DMS 273 (cell line): ENCODE measurements around the gene ARL13B.
"Not testable (repeated sequence)": the region's sequence is repeated elsewhere in the genome, so short reads cannot be mapped to it uniquely, and the experiment has no call there.

Source experiments
- DNase-seq: peaks from one replicate; lab custom pipeline; 2025; ENCODE audit not compliant: unreplicated experiment; lab: John Stamatoyannopoulos, UW

Gene ARL13B

DNA sequence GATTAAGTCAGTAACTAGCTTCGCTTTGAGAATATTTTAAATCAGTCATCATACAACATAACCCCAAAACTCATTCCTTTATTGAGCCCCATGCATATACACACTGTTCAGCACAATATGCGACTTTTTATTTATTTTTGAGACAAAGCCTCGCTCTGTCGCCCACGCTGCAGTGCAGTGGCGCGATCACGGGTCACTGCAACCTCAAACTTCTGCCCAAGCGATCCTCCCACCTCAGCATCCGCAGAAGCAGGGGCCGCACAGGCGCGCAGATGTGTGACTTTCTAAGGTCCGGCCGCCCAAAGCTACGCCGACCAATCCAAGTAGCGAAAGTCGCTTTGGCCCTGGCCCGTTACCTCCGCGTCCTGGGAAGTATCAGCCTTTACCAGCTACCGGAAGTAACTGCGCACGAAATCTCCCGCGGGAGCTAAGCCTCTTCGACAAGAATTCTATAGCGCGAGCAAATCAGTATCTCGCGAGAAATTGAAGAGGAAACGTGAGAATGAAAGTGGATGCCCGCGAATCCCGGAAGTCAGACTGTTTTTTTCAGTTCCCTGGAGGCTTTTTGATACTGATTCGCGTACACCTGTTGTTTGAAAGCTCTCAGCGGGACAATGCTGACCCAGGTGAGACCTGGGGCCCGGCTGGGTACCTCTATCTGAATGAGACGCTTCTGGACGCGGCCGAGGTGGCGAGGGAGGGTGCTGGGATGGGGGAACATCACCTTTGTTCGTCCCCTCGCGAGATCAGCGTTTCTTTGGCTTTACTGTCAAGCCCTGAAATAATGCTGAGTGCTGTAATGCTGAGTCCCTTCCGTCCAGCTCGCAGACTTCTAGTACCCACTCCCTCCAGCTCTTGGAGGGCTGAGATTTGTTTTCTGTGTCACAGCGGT is 82.8 kb downstream of the ARL13B start, which contains the start of the genes DHFR2 and NSUN3:
DHFR2 (minus strand) TSS at position 404 of the 892 bp plus-strand sequence. CDS start 1,405 bp downstream, outside the sequence.
NSUN3 (plus strand) TSS at position 549 of the 892 bp plus-strand sequence; CDS start at position 615, 66 bp downstream.
- DNase-seq = peak; percentile 100

- DNase-seq = peak; percentile 43
Measured at GRCh38 chr3:94063496-94064119, 83.7 kb downstream of the ARL13B start.

DNA sequence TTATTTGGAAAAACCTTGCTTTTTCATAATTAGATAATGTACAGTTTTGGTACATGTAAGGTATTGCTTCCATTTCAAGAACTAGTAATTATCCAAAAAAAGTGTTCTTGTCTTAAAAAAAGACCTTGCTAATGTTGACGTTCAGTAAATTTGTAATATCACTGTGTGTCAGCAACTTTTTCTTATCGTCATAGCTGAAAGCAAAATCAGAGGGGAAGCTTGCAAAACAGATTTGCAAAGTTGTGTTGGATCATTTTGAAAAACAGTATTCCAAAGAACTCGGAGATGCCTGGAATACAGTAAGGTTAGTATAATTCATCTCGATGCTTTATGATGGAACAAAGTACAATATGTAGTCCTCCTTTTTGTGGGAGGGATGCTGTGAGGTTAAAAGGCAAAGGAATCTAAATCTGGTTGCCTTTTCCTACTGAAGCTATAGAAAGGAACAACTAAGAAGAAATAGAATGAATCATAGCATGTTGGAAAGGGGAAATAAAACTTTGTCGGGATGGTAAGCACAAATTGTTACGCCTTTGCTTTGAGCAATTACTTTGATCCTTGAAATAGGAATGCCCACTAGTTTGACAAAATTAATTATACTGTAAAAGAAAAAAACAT is 84.4 kb downstream of the ARL13B start:
- no peak for DNase-seq

DNA sequence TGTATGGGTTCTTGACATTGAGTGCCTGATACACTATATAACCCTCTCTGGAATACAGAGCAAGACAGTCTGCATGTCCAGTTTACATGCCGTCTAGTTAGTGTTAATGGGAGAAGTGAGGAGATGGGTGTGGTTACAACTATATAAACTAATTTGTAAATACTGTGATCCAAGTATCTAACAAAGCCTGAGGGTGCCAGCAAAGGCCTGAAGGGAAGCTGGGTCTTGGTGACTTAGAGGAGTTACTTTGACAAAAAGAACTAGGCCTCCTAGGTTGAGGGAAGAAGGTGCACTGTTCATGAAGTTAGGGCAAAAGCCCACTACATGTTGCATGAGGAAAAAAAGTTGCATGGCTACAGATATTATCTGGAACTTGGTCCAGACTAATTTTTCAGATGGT is 85.2 kb downstream of the ARL13B start:
- no peak for DNase-seq

- no peak for DNase-seq
Measured at GRCh38 chr3:94065819-94066480, 86.0 kb downstream of the ARL13B start.

DNA sequence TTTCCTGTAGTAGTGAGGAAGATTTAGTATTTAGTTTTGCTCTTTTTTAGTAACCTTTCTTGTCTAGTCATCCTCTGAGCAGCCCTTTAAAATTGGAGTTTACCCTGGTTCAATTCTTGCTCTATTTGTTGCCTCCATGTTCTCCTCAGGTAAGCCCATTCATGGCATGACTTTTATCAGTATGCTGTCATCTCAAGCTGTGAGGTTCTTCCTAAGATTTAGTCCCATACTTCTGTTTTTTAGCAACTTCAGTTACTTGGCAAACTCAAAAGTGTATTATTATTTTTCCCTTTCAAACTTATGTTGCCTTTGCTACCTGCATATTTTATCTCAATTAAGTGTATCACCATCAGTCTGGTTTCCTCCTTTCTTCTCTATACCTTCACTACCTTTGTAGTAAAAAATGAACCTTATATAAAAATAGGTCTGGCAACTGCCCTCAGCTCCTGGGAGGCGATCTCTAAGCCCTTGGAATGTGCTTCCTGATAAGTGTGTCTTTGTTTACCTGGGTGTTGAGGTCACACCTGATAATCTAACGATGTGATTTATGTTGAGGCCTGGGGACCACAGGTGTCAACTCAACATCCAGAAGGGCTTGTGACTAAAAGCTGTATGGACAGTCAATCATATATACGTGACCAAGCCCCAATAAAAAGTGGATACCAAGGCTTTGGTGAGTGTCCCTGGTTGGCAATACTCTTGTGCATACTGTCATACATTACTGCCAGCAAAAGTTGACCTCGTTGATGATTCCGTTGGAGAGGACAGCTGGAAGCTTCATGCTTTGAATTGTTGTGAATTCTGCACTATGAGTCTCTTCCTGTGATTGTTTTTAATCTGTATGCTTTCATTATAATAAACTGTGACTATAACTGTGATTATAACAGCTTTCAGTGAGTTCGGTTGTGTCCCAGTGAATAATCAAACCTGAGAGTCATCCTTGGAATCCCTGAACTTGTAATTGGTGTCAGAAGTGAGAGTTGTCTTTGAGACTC is 86.8 kb downstream of the ARL13B start:
- no peak for DNase-seq

DNA sequence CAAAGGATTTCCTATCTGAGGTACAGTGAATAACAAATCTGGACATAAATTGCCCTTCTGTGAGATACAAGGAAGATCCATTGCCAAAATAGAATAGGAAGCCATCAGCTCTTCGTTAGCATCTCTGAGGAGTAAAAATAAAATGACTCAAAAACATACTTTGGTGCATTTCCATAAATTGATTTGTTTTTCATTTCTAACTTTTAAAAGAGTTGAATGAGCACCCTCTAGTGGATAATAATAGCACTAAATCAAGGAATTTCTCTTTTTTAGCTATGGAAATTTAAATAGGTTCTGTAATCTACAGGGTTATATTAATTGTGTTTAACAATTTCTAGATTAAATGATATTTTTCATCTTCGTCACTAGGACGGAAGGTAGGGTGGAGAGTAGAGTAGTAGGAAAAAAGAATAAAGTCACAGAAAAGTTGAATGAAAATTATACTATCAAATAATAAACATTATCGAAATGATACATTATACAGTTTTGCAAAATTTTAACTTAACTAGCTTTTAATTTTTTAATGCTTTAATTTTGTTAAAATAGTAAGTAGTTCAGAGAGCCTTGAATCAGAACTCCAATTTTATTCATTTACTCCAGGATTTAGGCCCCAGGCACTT is 89.3 kb downstream of the ARL13B start:
- DNase-seq = peak; percentile 47

- no peak for DNase-seq
Measured at GRCh38 chr3:94070341-94070911, 90.5 kb downstream of the ARL13B start.

GRCh38 chr3:94071713-94072284 is 91.8 kb downstream of the ARL13B start:
- DNase-seq = no peak

DNA sequence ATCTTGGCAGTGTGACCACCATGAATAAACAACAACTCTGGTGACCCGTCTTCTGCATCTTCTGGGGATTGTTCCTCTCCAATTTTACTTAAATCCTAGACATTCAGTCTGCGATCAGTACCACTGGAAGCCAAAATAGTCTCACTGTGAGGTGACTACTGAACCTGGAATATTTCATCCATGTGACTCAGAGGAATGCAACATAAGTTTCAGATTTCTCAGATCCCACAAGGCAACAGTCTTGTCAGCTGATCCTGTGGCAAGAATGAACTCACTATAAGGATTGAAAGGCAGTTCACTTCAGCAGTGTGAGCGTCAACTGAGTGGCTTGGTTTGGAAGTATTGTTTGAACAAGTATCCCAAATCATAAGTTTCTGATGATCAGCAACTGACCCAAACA is 96.1 kb downstream of the ARL13B start:
- DNase-seq = no peak

DNA sequence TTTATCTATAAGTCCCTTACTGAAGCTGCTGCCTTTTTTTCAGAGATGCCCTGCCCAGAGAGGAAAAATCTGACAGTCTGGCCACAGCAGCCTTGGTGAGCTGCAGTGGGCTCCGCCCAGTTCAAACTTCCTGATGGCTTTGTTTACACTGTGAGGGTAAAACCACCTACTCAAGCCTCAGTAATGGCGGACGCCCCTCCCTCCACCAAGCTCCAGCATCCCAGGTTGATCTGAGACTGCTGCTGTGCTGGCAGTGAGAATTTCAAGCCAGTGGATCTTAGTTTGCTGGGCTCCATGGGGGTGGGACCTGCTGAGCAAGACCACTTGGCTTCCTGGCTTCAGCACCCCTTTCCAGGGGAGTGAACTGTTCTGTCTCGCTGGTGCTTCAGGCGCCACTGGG is 100.6 kb downstream of the ARL13B start:
- not testable (repeated sequence) for DNase-seq

DNA sequence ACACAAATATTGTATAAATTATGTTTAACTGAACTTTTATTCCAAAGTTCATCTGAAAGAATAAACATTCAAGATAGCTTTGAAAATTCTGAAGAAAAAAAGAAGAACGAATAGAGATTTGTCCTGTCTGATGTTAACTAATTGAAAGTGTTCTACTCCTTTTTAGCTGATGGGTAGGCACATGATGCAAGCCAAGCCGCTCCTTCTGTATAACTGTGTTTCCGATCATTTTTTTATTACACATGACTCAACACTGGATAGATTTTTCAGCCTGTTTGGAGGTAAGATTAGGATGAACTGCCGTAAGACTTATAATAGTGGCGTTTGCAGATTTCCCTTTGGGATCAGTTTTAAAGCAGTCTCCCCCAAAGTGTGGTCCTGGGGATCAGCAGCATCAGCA is 101.9 kb downstream of the ARL13B start:
- no peak for DNase-seq

- peak; percentile 66 for DNase-seq
Measured at GRCh38 chr3:94082391-94082937, 102.5 kb downstream of the ARL13B start.

DNA sequence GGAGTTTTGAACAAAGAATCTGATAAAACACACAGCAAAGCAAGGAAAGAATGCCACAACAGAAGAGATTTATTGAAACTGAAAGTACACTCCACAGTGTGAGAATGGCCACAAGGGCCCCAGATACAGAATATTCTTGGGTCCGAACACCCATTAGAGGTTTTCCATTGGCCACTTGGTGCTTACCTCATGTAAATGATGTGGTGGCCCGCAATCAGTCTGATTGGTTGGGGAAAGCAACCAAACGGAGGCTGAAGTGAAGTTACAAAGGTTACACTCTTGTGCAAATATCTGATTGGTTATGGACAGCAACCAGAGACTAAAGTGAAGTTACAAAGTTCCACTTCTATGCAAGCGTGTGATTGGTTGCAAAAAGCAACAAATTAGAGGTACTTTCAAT is 103.3 kb downstream of the ARL13B start:
- DNase-seq = no peak

DNA sequence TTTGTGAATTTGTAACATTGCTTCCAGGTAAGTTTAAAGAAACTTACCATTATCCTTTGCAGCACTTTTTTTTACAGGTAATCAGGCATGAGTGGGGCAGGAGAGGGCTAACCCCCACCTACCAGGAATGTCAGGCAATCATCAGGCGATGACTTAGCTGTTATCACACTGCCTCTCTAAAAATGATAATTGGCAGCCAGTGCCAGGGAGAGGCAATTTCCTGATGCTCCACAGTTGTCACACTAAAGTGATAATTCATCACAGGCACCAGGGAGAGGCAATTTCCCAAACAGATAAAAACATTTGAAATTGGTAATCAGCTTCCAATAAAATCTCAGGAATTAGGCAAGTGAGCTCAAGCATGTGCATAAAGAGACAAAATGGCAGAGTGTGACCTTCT is 109.2 kb downstream of the ARL13B start:
- DNase-seq = no peak

- no peak for DNase-seq
Measured at GRCh38 chr3:94092086-94092485, 112.1 kb downstream of the ARL13B start.

DNA sequence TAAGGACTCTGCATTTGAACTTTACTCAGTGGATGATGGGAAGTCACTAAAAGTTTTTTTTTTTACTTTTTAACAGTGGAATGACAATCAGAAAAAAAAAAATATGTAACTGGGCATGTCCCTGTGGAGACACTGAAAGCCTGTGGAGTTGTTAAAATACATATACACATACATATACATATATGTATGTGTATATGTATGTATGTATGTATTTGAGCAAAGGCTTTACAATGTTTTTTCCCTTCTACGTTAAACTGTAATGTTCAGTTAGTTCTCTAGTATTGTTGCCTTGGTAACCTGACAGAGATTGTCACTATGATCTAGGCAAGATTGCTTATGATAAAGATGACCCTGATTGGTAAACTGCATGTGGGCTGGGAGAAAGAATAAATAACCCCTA is 113.2 kb downstream of the ARL13B start:
- no peak for DNase-seq

- no peak for DNase-seq
Measured at GRCh38 chr3:94095111-94095510, 115.2 kb downstream of the ARL13B start.

GRCh38 chr3:94098452-94098851 is 118.5 kb downstream of the ARL13B start:
- DNase-seq = no peak
